ENCODE data around the gene KCNJ6.

The KCNJ6 gene

GRCh38 chr21:37790905-37791304, 125.4 kb downstream of the KCNJ6 start:
- Mint-ChIP-seq H3K4me3 (no peak overlapping the region), H3K27ac (no peak overlapping the region), H3K36me3 (ENCODE audit: low read depth) (no peaks in the 10 kb centered on the region), H3K9me3 (peaks cover 3% of the 10 kb centered on the region), H3K4me1 (no peaks in the 10 kb centered on the region), H3K27me3 (ENCODE audit: low read depth) (peaks cover 6% of the 10 kb centered on the region)
- TF ChIP-seq CTCF (IDR thresholded peaks at IDR 0.05; ENCODE audit: unreplicated experiment in 3 of 3), result no peak

GRCh38 chr21:37788503-37788902, 127.8 kb downstream of the KCNJ6 start:
- Mint-ChIP-seq H3K27ac (no peak overlapping the region), H3K4me1 (no peaks in the 10 kb centered on the region), H3K27me3 (ENCODE audit: low read depth) (peaks cover 6% of the 10 kb centered on the region), H3K4me3 (no peak overlapping the region), H3K9me3 (peaks cover 3% of the 10 kb centered on the region), H3K36me3 (ENCODE audit: low read depth) (no peaks in the 10 kb centered on the region)
- no peak for TF ChIP-seq CTCF (IDR thresholded peaks at IDR 0.05; ENCODE audit: unreplicated experiment in 3 of 3)

GRCh38 chr21:37787456-37787855, 128.8 kb downstream of the KCNJ6 start:
- H3K9me3 Mint-ChIP-seq, result peaks cover 10% of the 10 kb centered on the region
- peaks cover 6% of the 10 kb centered on the region for H3K27me3 Mint-ChIP-seq (ENCODE audit: low read depth)
- no peak overlapping the region for H3K27ac Mint-ChIP-seq
- no peak overlapping the region for H3K4me3 Mint-ChIP-seq
- H3K36me3 Mint-ChIP-seq (ENCODE audit: low read depth), result no peaks in the 10 kb centered on the region
- no peaks in the 10 kb centered on the region for H3K4me1 Mint-ChIP-seq
- TF ChIP-seq CTCF (IDR thresholded peaks at IDR 0.05; ENCODE audit: unreplicated experiment in 3 of 3), result no peak

- peaks cover 3% of the 10 kb centered on the region for H3K36me3 Mint-ChIP-seq (ENCODE audit: low read depth)
- TF ChIP-seq CTCF (IDR thresholded peaks at IDR 0.05; ENCODE audit: unreplicated experiment in 3 of 3), result no peak
Observed at GRCh38 chr21:37784591-37785318, 131.5 kb downstream of the KCNJ6 start.

GRCh38 chr21:37783016-37783415, 133.2 kb downstream of the KCNJ6 start:
- H3K36me3 Mint-ChIP-seq (ENCODE audit: low read depth), result peaks cover 3% of the 10 kb centered on the region
- no peaks in the 10 kb centered on the region for H3K4me1 Mint-ChIP-seq
- H3K27me3 Mint-ChIP-seq (ENCODE audit: low read depth), result peaks cover 14% of the 10 kb centered on the region
- peaks cover 17% of the 10 kb centered on the region for H3K9me3 Mint-ChIP-seq
- no peak for TF ChIP-seq CTCF (IDR thresholded peaks at IDR 0.05; ENCODE audit: unreplicated experiment in 3 of 3)
- H3K27ac Mint-ChIP-seq, result no peak overlapping the region
- no peak overlapping the region for H3K4me3 Mint-ChIP-seq

More at GRCh38 chr21:37784591-37785318, 131.5 kb downstream of the KCNJ6 start:
- Mint-ChIP-seq H3K9me3 (peaks cover 20% of the 10 kb centered on the region), H3K4me1 (no peaks in the 10 kb centered on the region), H3K27me3 (ENCODE audit: low read depth) (peaks cover 4% of the 10 kb centered on the region), H3K4me3 (no peak overlapping the region), H3K27ac (no peak overlapping the region)
